PC-3 (cell line): ENCODE measurements around the gene TBL1Y. TPM values are rescaled to one million over a fixed set of nuclear protein-coding genes. Genes with fewer than 3 reads are reported as not detected.

Experiments used
- ATAC-seq: fragments of 200-7000 bp; cut with Tn5 transposase; 2 replicates; pipeline ENCODE4 v1.9.1; 2020; ENCODE audit warnings: mild to moderate bottlenecking, moderate library complexity
- BruUV-seq: library from RNA; stranded (reverse); fragments of 400-500 nt; replicated peaks from 2 replicates; lab custom pipeline; 2021; lab: Mats Ljungman, UMichigan
- CTCF ChIA-PET: fragments of 300-600 bp; sonication (Branson Sonifier 250); formaldehyde crosslinking; loops from one replicate; lab custom pipeline; 2022; ENCODE audit warnings: antibody characterized with exemption; lab: Charles Lee
- POLR2A ChIA-PET: fragments of 300-600 bp; sonication (Branson Sonifier 250); formaldehyde crosslinking; loops from one replicate; lab custom pipeline; 2022; ENCODE audit warnings: antibody characterized with exemption; ENCODE audit not compliant: unreplicated experiment; lab: Charles Lee
- DNase-seq: peaks from one replicate; pipeline ENCODE4 v3.0.0-alpha.2; 2015
- H2AFZ ChIP-seq: fragments of 300-600 bp; sonication (generic); 2 replicates; pipeline ENCODE4 v1.6.0; 2016; ENCODE audit warnings: antibody characterized with exemption, low read length
- H3F3A ChIP-seq: fragments of 300-600 bp; sonication (generic); one replicate; pipeline ENCODE4 v1.6.0; 2017; ENCODE audit warnings: antibody characterized with exemption, low read length, control low read depth, mild to moderate bottlenecking; ENCODE audit not compliant: unreplicated experiment
- H3K27ac ChIP-seq: fragments of 300-600 bp; sonication (generic); 2 replicates; pipeline ENCODE4 v1.5.1; 2016; ENCODE audit warnings: mild to moderate bottlenecking, low read length
- H3K27me3 ChIP-seq: fragments of 300-600 bp; sonication (generic); 2 replicates; pipeline ENCODE4 v1.6.1; 2016; ENCODE audit warnings: low read length, mixed read lengths
- H3K36me3 ChIP-seq: fragments of 300-600 bp; sonication (generic); 2 replicates; pipeline ENCODE4 v1.6.1; 2016; ENCODE audit warnings: low read depth, mixed run types, low read length, mixed read lengths
- H3K4me1 ChIP-seq: fragments of 300-600 bp; sonication (generic); 2 replicates; pipeline ENCODE4 v1.5.1; 2016; ENCODE audit warnings: low read length; ENCODE audit not compliant: insufficient read depth
- H3K4me2 ChIP-seq: fragments of 300-600 bp; sonication (generic); 2 replicates; pipeline ENCODE4 v1.6.0; 2016; ENCODE audit warnings: low read length
- H3K4me3 ChIP-seq: fragments of 300-600 bp; sonication (generic); 2 replicates; pipeline ENCODE4 v1.5.1; 2016; ENCODE audit warnings: mild to moderate bottlenecking, low read length, mixed read lengths
- H3K79me2 ChIP-seq: fragments of 300-600 bp; sonication (generic); 2 replicates; pipeline ENCODE4 v1.6.1; 2017; ENCODE audit warnings: low read length, mixed read lengths
- H3K9ac ChIP-seq: fragments of 300-600 bp; sonication (generic); 2 replicates; pipeline ENCODE4 v1.6.0; 2016; ENCODE audit warnings: mild to moderate bottlenecking, low read length
- H3K9me2 ChIP-seq: fragments of 300-600 bp; sonication (generic); replicated peaks from 2 replicates; pipeline ENCODE4 v1.6.1; 2016; ENCODE audit warnings: mixed run types, low read length, mixed read lengths
- H3K9me3 ChIP-seq: fragments of 300-600 bp; sonication (generic); 2 replicates; pipeline ENCODE4 v1.6.1; 2016; ENCODE audit warnings: low read length, mixed read lengths
- H4K20me1 ChIP-seq: fragments of 300-600 bp; sonication (generic); 2 replicates; pipeline ENCODE4 v1.6.1; 2016; ENCODE audit warnings: low read length, mixed read lengths
- EZH2 ChIP-seq: fragments of 300-600 bp; sonication (generic); IDR thresholded peaks from one replicate; pipeline ENCODE4 v1.6.1; 2017; ENCODE audit warnings: antibody characterized with exemption, mild to moderate bottlenecking, low read length; ENCODE audit not compliant: unreplicated experiment
- EZH2phosphoT487 ChIP-seq: fragments of 300-600 bp; sonication (generic); IDR thresholded peaks from 2 replicates; pipeline ENCODE4 v1.6.1; 2018; ENCODE audit warnings: mild to moderate bottlenecking, antibody characterized with exemption, low read length, borderline replicate concordance
- intact Hi-C: fragments of 100-400 bp; cut with micrococcal nuclease; formaldehyde crosslinking; loops from 2 replicates; pipeline ENCODE4 v1.9.0; 2023
- total RNA-seq: library from RNA; depleted of rRNA; stranded (reverse); fragments of >200 nt; gene quantifications from 2 replicates; pipeline ENCODE4 v1.2.3, GENCODE V29; 2014
- TF ChIP-seq, protein P1 (sequence below): fragments of 300-600 bp; sonication (generic); conservative IDR thresholded peaks from 2 replicates; pipeline ENCODE4 v1.5.1; 2017; ENCODE audit warnings: antibody characterized with exemption, low read depth, mild to moderate bottlenecking, low read length

Gene TBL1Y
- total RNA-seq, 1 experiment from 2014 or later: not detected

DNA sequence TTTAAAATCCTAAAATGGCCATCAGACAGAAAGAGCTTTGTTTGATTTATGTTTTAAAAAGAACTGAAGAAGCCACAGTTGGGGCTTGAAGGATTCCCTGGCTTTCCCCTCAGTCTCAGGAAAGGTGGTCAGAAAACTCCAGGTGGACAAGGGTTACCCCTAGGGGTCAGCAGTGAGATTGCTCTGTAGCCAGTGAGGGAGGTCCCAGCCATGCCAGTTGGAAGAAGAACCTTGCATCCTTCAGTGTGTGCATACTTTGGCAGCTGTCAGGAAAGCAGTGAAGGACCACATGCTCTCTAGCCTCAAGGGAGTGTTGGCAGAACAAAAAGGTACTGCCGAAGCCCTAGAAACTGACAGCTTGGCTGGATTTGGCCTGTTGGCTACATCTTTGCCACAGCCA is 182.3 kb downstream of the TBL1Y start:
- Histone ChIP-seq H4K20me1 (no peaks in the 10 kb centered on the region), H3K27ac (no peak overlapping the region), H3K9me3 (no peaks in the 10 kb centered on the region), H3K4me1 (no peaks in the 10 kb centered on the region), H3K36me3 (no peaks in the 10 kb centered on the region), H3F3A (no peaks in the 10 kb centered on the region), H3K79me2 (no peaks in the 10 kb centered on the region), H3K4me2 (no peak overlapping the region), H3K27me3 (no peaks in the 10 kb centered on the region), H3K9ac (no peak overlapping the region), H2AFZ (no peak overlapping the region), H3K9me2 (no peaks in the 10 kb centered on the region), H3K4me3 (no peak overlapping the region)
- BruUV-seq: no TSS peak
- ATAC-seq: no peak
- ChIA-PET CTCF (no interaction called here), POLR2A (no interaction called here)
- no peak for TF ChIP-seq EZH2
- TF ChIP-seq, protein P1, sequence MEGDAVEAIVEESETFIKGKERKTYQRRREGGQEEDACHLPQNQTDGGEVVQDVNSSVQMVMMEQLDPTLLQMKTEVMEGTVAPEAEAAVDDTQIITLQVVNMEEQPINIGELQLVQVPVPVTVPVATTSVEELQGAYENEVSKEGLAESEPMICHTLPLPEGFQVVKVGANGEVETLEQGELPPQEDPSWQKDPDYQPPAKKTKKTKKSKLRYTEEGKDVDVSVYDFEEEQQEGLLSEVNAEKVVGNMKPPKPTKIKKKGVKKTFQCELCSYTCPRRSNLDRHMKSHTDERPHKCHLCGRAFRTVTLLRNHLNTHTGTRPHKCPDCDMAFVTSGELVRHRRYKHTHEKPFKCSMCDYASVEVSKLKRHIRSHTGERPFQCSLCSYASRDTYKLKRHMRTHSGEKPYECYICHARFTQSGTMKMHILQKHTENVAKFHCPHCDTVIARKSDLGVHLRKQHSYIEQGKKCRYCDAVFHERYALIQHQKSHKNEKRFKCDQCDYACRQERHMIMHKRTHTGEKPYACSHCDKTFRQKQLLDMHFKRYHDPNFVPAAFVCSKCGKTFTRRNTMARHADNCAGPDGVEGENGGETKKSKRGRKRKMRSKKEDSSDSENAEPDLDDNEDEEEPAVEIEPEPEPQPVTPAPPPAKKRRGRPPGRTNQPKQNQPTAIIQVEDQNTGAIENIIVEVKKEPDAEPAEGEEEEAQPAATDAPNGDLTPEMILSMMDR: no peak
- no peak for TF ChIP-seq EZH2phosphoT487
- intact Hi-C loops: no loop called here
- no peak for DNase-seq

DNA sequence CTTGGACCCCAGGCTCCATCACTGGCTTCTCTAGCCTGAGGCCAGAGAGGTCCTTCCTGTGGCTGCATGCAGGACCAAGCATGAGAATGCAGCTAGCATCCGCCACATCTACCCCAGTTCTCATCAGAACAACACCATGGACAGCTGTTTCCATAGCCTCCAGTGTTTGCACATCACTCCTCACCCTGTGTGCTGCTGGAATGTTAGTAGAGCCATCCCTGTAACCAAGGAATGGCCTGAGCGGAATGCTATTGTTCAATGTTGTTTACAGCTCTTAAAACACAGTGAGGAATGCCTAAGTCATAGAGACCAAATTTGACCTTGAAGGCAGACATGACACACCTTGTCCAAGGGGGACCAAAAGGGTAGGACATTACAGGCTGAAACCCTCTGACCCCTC is 183.9 kb downstream of the TBL1Y start:
- ChIA-PET POLR2A (no interaction called here), CTCF (no interaction called here)
- no peaks in the 10 kb centered on the region for H3F3A ChIP-seq
- no peak for ATAC-seq
- no peak overlapping the region for H3K27ac ChIP-seq
- DNase-seq: no peak
- no peaks in the 10 kb centered on the region for H3K9me3 ChIP-seq
- no peak for TF ChIP-seq EZH2
- TF ChIP-seq, protein P1: no peak
- no peak for TF ChIP-seq EZH2phosphoT487
- H3K36me3 ChIP-seq: no peaks in the 10 kb centered on the region
- intact Hi-C loops: no loop called here
- no TSS peak for BruUV-seq
- H3K79me2 ChIP-seq: no peaks in the 10 kb centered on the region
- H2AFZ ChIP-seq: no peak overlapping the region
- H3K9me2 ChIP-seq: no peaks in the 10 kb centered on the region
- no peak overlapping the region for H3K9ac ChIP-seq
- H3K4me1 ChIP-seq: no peaks in the 10 kb centered on the region
- no peak overlapping the region for H3K4me3 ChIP-seq
- H3K27me3 ChIP-seq: no peaks in the 10 kb centered on the region
- H4K20me1 ChIP-seq: no peaks in the 10 kb centered on the region
- H3K4me2 ChIP-seq: no peak overlapping the region

DNA sequence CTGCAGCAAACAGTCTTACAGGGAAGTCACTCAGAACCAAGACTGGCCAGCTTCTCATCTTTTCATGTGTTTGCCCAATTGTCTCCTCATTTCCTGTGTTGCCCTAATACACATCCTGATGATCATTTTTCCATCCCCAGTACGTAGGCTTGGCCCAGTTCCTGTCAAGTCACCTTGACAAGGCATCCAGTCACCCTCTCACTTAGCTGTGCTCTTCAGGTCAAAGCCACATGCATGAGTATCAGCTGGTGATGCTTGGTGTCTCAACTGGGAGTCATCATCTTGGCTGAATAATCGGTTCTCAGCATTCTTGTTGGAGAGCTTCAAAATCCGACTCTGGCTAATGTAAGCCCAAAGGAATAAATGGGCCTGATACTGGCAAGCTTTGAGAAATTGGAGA is 186.5 kb downstream of the TBL1Y start:
- ChIA-PET CTCF (no interaction called here), POLR2A (no interaction called here)
- Histone ChIP-seq H3F3A (no peaks in the 10 kb centered on the region), H3K9ac (no peak overlapping the region), H2AFZ (no peak overlapping the region), H3K27me3 (no peaks in the 10 kb centered on the region), H3K4me3 (no peak overlapping the region), H3K79me2 (no peaks in the 10 kb centered on the region), H3K36me3 (no peaks in the 10 kb centered on the region), H3K4me2 (no peak overlapping the region), H3K9me2 (no peaks in the 10 kb centered on the region), H3K9me3 (no peaks in the 10 kb centered on the region), H3K4me1 (no peaks in the 10 kb centered on the region), H3K27ac (no peak overlapping the region), H4K20me1 (no peaks in the 10 kb centered on the region)
- intact Hi-C loops: no loop called here
- ATAC-seq (no peak), DNase-seq (no peak)
- no peak for TF ChIP-seq EZH2phosphoT487
- TF ChIP-seq, protein P1: no peak
- TF ChIP-seq EZH2: no peak
- BruUV-seq: no TSS peak
